Measurements from ENCODE around the gene EEFSEC.

EEFSEC gene

GRCh38 chr3:128188326-128188725 is 35.0 kb downstream of the EEFSEC start:
- H3K27me3 ChIP-seq (ENCODE audit: insufficient read depth, poor library complexity, severe bottlenecking), result no peaks in the 10 kb centered on the region
- no peak overlapping the region for H3K4me3 ChIP-seq (replicated peaks; ENCODE audit: insufficient read depth, low read length)
- DNase-seq (ENCODE audit: low read depth in 1 of 2, low spot score in 1 of 2), result no peak
- H3K27ac ChIP-seq (replicated peaks), result no peak overlapping the region
- TF ChIP-seq GABPA (IDR thresholded peaks at IDR 0.05; ENCODE audit: low read depth), result no peak
- TF ChIP-seq REST (IDR thresholded peaks at IDR 0.05; ENCODE audit: insufficient replicate concordance, low read depth), result no peak
- no peak for TF ChIP-seq POLR2AphosphoS5 (IDR thresholded peaks at IDR 0.05; ENCODE audit: low read depth)
- TF ChIP-seq CTCF (IDR thresholded peaks at IDR 0.05; ENCODE audit: insufficient read depth, low read length), result no peak
- no peak for TF ChIP-seq SPI1 (IDR thresholded peaks at IDR 0.05; ENCODE audit: borderline replicate concordance, low read depth)

- DNase-seq (ENCODE audit: low read depth in 1 of 2, low spot score in 1 of 2), result no peak
- Histone ChIP-seq H3K27ac (replicated peaks) (no peak overlapping the region), H3K4me3 (replicated peaks; ENCODE audit: insufficient read depth, low read length) (no peak overlapping the region), H3K27me3 (ENCODE audit: insufficient read depth, poor library complexity, severe bottlenecking) (no peaks in the 10 kb centered on the region)
- TF ChIP-seq GABPA (IDR thresholded peaks at IDR 0.05; ENCODE audit: low read depth), result no peak
- no peak for TF ChIP-seq POLR2AphosphoS5 (IDR thresholded peaks at IDR 0.05; ENCODE audit: low read depth)
- no peak for TF ChIP-seq CTCF (IDR thresholded peaks at IDR 0.05; ENCODE audit: insufficient read depth, low read length)
- no peak for TF ChIP-seq SPI1 (IDR thresholded peaks at IDR 0.05; ENCODE audit: borderline replicate concordance, low read depth)
These were observed 35.7 kb downstream of the EEFSEC start for GRCh38 chr3:128188956-128189355.

GRCh38 chr3:128190501-128190900 is 37.2 kb downstream of the EEFSEC start:
- no peak for DNase-seq (ENCODE audit: low read depth in 1 of 2, low spot score in 1 of 2)
- TF ChIP-seq CTCF (IDR thresholded peaks at IDR 0.05; ENCODE audit: insufficient read depth, low read length) (no peak), SPI1 (IDR thresholded peaks at IDR 0.05; ENCODE audit: borderline replicate concordance, low read depth) (no peak), POLR2AphosphoS5 (IDR thresholded peaks at IDR 0.05; ENCODE audit: low read depth) (no peak), REST (IDR thresholded peaks at IDR 0.05; ENCODE audit: insufficient replicate concordance, low read depth) (no peak), GABPA (IDR thresholded peaks at IDR 0.05; ENCODE audit: low read depth) (no peak)
- Histone ChIP-seq H3K27ac (replicated peaks) (no peak overlapping the region), H3K27me3 (ENCODE audit: insufficient read depth, poor library complexity, severe bottlenecking) (no peaks in the 10 kb centered on the region), H3K4me3 (replicated peaks; ENCODE audit: insufficient read depth, low read length) (no peak overlapping the region)

- no peak for DNase-seq (ENCODE audit: low read depth in 1 of 2, low spot score in 1 of 2)
- Histone ChIP-seq H3K27ac (replicated peaks) (no peak overlapping the region), H3K27me3 (ENCODE audit: insufficient read depth, poor library complexity, severe bottlenecking) (no peaks in the 10 kb centered on the region), H3K4me3 (replicated peaks; ENCODE audit: insufficient read depth, low read length) (no peak overlapping the region)
- TF ChIP-seq REST (IDR thresholded peaks at IDR 0.05; ENCODE audit: insufficient replicate concordance, low read depth) (no peak), SPI1 (IDR thresholded peaks at IDR 0.05; ENCODE audit: borderline replicate concordance, low read depth) (no peak), CTCF (IDR thresholded peaks at IDR 0.05; ENCODE audit: insufficient read depth, low read length) (no peak), GABPA (IDR thresholded peaks at IDR 0.05; ENCODE audit: low read depth) (no peak), POLR2AphosphoS5 (IDR thresholded peaks at IDR 0.05; ENCODE audit: low read depth) (no peak)
These were observed 38.9 kb downstream of the EEFSEC start for GRCh38 chr3:128192131-128192530.

Measured in HL-60 (cell line).